ENCODE measurements around the gene GALNT1.
"Not testable (repeated sequence)": the region's sequence is repeated elsewhere in the genome, so short reads cannot be mapped to it uniquely, and the experiment has no call there.

The GALNT1 gene

GRCh38 chr18:35581546-35581897 is at the start of gene GALNT1:
Gene GALNT1 (plus strand): TSS chr18:35581740. CDS start chr18:35654663, 72,923 bp downstream.
- no peak for DNase-seq

GRCh38 chr18:35533916-35534405 is 47.6 kb upstream of the GALNT1 start:
- DNase-seq = no peak

- DNase-seq = no peak
Measured at GRCh38 chr18:35535297-35535696, 46.2 kb upstream of the GALNT1 start.

- no peak for DNase-seq
Measured at GRCh38 chr18:35542356-35542755, 39.2 kb upstream of the GALNT1 start.

GRCh38 chr18:35547008-35547605 is 34.4 kb upstream of the GALNT1 start:
- no peak for DNase-seq

GRCh38 chr18:35549564-35549963 is 32.0 kb upstream of the GALNT1 start:
- DNase-seq = no peak

- DNase-seq = no peak
Measured at GRCh38 chr18:35553300-35553699, 28.2 kb upstream of the GALNT1 start.

- DNase-seq = not testable (repeated sequence)
Measured at GRCh38 chr18:35555538-35555937, 26.0 kb upstream of the GALNT1 start.

GRCh38 chr18:35559867-35560266 is 21.7 kb upstream of the GALNT1 start:
- no peak for DNase-seq

- DNase-seq = no peak
Measured at GRCh38 chr18:35564795-35565453, 16.6 kb upstream of the GALNT1 start.

- DNase-seq = no peak
Measured at GRCh38 chr18:35566019-35566418, 15.5 kb upstream of the GALNT1 start.

GRCh38 chr18:35570182-35570581 is 11.4 kb upstream of the GALNT1 start:
- DNase-seq = no peak

- DNase-seq = no peak
Measured at GRCh38 chr18:35571138-35571537, 10.4 kb upstream of the GALNT1 start.

- no peak for DNase-seq
Measured at GRCh38 chr18:35572644-35573043, 8.9 kb upstream of the GALNT1 start.

- no peak for DNase-seq
Measured at GRCh38 chr18:35573531-35573930, 8.0 kb upstream of the GALNT1 start.

- DNase-seq = not testable (repeated sequence)
Measured at GRCh38 chr18:35576240-35576845, 5.2 kb upstream of the GALNT1 start.

- DNase-seq = no peak
Measured at GRCh38 chr18:35577045-35577848, 4.3 kb upstream of the GALNT1 start.

- no peak for DNase-seq
Measured at GRCh38 chr18:35578481-35578880, 3.1 kb upstream of the GALNT1 start.

GRCh38 chr18:35578936-35579335 is 2.6 kb upstream of the GALNT1 start:
- no peak for DNase-seq

GRCh38 chr18:35580701-35581539 is 620 bp upstream of the GALNT1 start:
- peak; percentile 51 for DNase-seq

GRCh38 chr18:35581898-35582641 is 530 bp downstream of the GALNT1 start:
- DNase-seq = peak in 1 of 2 experiments; percentile 22
